Lower leg skin (tissue), 3 donors: Measurements from ENCODE around the gene SLC28A1.

Experiments used
- POLR2A ChIP-seq, 2 donors: fragments of 450-650 bp; IDR thresholded peaks; one replicate each; pipeline ENCODE4 v1.6.1; 2016 to 2017; ENCODE audit warnings: antibody characterized with exemption in 2 of 2, mild to moderate bottlenecking in 1 of 2, moderate library complexity in 1 of 2
- TF ChIP-seq, protein P1 (sequence below), 3 donors: fragments of 450-650 bp; IDR thresholded peaks; one replicate each; pipeline ENCODE4 v1.5.1; 2016; ENCODE audit warnings: antibody characterized with exemption in 3 of 3, mild to moderate bottlenecking in 3 of 3, moderate library complexity in 2 of 3

DNA sequence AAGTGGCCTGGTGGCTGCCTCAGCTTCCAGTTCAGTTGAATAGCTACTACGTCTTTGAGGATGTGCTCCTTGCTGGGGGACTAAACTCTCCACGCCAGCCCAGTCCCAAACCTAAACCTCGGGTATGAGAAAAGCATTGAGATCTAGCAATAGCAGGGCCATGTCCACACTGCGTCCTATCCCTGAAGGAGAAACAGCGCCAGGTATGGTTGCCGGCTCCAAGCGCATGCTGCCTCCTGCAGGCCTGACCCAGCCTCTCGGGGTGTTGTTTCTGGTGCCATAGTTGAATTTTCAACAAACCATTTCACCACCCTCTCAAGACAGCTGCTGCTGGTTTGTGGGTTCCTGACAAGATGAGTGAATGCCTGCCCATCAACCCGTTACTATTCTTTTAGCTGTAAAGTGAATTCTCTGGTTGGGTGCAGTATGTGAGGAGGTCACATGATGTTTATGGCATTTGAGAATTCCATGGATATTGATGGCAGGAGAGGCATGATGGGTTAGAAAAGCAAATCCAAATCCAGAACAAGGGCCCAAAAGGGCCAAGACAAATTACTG lies 13.0 kb upstream of the SLC28A1 start:
- TF ChIP-seq, protein P1, sequence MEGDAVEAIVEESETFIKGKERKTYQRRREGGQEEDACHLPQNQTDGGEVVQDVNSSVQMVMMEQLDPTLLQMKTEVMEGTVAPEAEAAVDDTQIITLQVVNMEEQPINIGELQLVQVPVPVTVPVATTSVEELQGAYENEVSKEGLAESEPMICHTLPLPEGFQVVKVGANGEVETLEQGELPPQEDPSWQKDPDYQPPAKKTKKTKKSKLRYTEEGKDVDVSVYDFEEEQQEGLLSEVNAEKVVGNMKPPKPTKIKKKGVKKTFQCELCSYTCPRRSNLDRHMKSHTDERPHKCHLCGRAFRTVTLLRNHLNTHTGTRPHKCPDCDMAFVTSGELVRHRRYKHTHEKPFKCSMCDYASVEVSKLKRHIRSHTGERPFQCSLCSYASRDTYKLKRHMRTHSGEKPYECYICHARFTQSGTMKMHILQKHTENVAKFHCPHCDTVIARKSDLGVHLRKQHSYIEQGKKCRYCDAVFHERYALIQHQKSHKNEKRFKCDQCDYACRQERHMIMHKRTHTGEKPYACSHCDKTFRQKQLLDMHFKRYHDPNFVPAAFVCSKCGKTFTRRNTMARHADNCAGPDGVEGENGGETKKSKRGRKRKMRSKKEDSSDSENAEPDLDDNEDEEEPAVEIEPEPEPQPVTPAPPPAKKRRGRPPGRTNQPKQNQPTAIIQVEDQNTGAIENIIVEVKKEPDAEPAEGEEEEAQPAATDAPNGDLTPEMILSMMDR (IDR thresholded peaks at IDR 0.05) = no peak
- no peak for TF ChIP-seq POLR2A (IDR thresholded peaks at IDR 0.05)
